Fibroblast of skin of left biceps (primary cell): Measurements from ENCODE around the gene PIGN.
"Not testable (repeated sequence)": the region's sequence is repeated elsewhere in the genome, so short reads cannot be mapped to it uniquely, and the experiment has no call there.

Experiments
- DNase-seq, 2 experiments: peaks; one replicate each; pipeline ENCODE4 v3.0.0-alpha.2; 2013; ENCODE audit warnings: low read depth in 2 of 2

Gene PIGN

GRCh38 chr18:62061821-62062478 is 124.9 kb downstream of the PIGN start:
- no peak for DNase-seq

- DNase-seq, result no peak
These were observed 126.0 kb downstream of the PIGN start for GRCh38 chr18:62060820-62061219.

DNA sequence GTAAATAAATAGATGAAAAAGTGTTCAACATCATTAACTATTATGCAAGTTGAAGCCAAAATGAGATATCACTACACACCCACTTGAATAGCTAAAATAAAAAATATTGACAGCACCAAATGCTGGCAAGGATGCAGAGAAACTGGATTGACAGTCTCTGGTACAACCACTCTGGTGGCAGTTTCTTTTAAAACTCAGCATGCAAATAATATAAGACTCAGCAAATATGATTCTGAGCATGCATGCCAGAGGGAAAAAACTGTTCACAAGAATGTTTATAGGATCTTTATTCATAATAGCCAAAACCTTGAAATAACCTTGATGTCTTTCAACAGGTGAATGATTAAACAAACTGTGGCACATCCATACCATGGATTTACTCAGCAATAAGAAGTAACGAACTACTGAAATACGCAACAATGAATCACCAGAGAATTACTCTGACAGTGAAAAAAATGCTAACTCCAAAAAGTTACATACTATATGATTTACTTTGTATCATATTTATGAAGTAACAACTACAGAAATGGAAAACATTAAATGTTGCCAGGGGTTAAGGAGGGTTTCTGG is 131.8 kb downstream of the PIGN start:
- DNase-seq, result no peak

GRCh38 chr18:62048279-62048678 is 138.6 kb downstream of the PIGN start:
- DNase-seq, result no peak

DNA sequence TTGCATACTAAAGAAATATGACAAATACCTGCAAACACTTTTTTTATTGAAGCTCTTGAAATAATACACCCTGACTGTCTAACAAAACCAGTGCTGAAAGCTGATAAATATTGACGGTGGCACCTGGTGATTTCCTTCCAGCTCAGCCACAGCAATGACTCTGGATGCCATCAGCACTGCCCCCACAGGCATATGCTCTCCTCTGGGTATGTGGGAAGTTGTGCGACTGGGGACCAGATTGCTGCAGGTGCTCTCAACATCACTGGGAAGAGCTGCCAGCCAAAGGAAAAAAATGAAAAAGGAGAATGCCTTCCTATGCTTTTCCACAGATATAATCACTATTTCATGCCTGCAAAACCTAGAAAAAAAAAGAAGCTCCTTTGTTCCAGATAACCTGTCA is 141.5 kb downstream of the PIGN start:
- DNase-seq, result no peak

- no peak for DNase-seq
These were observed 142.3 kb downstream of the PIGN start for GRCh38 chr18:62044490-62045000.

DNA sequence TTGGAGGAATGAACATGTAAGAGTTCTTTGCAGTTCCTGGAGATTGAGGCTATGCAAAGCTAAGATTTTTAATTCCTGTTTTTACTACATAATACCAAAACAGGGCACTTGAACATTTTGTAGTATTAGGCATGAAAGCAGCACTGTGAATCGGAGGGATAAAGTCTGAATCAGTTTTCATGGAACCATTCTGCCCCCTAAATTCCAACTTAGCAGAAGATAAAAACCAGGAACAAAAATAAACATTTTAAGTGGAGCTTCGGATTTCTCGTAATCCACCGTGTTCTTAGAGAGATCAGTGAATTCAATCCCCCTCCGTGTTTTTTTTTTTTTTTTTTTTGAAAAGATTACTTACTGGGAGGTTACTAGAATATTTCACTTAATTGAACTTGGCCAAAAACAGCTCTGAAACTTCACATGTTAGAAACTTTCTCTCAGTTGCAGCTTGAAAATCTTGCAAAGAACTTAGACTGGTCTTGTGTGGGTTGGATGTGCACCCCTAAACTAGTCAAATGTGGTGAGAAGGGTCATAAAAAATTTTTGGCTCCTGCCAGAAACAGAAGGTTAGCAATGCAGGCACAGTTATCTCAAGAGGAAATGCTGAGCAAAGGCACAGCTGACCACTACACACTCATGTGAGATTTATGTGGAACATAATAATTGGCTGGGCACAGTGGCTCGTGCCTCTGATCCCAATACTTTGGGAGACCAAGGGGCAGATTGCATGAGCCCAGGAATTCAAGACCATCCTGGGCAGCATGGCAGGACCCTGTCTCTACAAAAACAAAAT is 148.7 kb downstream of the PIGN start:
- DNase-seq, result no peak

DNA sequence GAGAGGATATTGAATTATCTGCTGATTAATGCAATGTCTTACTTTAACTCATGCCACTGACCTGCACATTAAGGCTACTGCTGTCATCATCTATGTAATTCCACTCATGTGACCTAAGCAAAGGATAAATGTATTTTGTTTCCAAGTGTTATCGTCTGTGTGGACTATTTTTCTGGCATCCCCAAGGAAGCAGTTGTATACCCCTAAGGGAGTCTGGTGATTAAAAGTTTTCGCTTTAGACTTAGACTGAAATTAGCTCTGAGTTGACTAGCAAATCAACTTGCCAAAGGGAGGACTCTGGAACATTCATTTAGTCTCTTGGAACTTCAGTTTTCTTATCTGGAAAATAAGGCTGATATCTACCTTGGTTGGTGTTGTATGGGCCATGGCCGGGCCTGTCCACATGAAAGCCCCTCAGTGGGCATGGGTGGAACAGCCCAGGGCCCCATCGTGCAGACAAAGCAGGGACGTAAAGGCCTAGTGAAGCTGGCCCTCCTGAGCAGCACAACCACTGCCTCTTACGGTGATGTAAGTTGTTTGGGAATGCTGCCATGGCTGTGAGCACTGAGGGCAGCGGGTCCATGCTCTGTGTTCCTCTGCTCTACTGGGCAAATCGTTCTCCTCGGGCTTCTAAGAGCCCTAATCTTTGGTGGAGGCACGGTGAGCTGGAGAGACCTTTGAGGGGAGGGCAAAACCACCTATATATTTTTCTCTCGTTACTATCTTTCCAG is 149.7 kb downstream of the PIGN start:
- DNase-seq, result no peak

DNA sequence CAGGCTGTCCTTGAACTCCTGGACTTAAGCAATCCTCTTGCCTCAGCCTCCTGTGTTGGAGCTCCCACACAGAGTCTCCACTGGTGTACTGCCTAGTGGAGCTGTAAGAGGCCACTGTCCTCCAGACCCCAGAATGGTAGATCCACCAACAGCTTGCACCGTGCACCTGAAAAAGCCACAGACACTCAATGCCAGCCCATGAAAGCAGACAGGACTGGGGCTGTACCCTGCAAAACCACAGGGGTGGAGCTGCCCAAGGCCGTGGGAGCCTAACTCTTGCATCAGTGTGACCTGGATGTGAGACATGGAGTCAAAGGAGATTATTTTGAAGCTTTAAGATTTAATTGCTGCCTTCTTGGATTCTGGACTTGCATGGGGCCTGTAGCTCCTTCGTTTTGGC is 152.6 kb downstream of the PIGN start:
- DNase-seq, result not testable (repeated sequence)

DNA sequence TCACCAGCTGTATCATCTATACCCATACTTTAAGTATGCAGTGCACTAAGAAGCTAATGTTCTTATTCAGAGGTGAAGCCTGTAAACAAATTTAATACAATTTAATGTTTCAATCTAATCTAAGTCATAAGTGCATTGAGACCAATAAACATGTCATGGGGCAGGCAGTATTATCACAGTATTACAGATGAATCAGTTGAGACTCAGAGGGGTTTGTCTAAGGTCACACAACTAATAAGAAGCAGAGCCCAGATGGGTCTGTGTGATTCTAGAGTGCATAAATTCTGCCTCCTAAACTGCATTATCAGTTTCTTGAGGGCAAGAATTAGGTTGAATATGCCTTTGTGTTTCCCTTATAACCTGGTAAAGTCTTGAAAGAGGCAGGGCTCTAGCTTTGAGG is 153.1 kb downstream of the PIGN start:
- no peak for DNase-seq

DNA sequence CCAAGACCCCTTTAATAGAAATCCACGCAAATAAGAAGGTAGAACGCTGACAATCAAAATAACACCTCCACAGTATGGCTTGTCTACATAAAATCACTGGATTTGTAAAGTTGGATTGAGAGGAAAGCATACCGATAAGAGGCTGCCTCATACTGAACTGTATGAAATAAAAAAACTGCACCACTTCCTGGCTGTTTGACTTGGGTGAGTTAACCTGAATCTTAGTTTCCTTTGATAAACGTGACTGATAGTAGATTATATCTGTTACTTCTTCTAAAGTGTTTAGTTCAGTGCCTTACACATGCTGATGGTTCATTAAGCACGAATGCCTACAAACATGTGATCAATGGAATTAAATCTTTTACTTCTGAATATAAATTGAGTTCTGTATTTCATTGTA is 153.6 kb downstream of the PIGN start:
- no peak for DNase-seq

GRCh38 chr18:62030091-62030985 is 156.5 kb downstream of the PIGN start:
- DNase-seq, result peak in 1 of 2 experiments; percentile 19

- no peak for DNase-seq
These were observed 158.1 kb downstream of the PIGN start for GRCh38 chr18:62028715-62029114.

GRCh38 chr18:62027914-62028520 is 158.8 kb downstream of the PIGN start:
- no peak for DNase-seq

- no peak for DNase-seq
These were observed 160.3 kb downstream of the PIGN start for GRCh38 chr18:62026586-62026985.

- DNase-seq, result no peak
These were observed 161.9 kb downstream of the PIGN start for GRCh38 chr18:62024983-62025382.

- no peak for DNase-seq
These were observed 163.3 kb downstream of the PIGN start for GRCh38 chr18:62023536-62023935.

DNA sequence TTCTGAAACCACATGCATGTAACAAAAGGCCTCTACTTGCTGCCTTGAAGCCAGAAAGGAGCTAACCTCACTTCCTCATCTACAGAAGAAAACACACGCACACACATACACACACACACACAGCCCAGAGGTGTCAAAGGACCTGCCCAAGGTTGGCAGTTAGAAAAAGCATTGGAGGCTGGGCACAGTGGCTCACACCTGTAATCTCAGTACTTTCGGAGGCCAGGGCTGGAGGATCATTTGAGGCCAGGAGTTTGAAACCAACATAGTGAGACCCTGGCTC is 168.2 kb downstream of the PIGN start:
- DNase-seq, result no peak

DNA sequence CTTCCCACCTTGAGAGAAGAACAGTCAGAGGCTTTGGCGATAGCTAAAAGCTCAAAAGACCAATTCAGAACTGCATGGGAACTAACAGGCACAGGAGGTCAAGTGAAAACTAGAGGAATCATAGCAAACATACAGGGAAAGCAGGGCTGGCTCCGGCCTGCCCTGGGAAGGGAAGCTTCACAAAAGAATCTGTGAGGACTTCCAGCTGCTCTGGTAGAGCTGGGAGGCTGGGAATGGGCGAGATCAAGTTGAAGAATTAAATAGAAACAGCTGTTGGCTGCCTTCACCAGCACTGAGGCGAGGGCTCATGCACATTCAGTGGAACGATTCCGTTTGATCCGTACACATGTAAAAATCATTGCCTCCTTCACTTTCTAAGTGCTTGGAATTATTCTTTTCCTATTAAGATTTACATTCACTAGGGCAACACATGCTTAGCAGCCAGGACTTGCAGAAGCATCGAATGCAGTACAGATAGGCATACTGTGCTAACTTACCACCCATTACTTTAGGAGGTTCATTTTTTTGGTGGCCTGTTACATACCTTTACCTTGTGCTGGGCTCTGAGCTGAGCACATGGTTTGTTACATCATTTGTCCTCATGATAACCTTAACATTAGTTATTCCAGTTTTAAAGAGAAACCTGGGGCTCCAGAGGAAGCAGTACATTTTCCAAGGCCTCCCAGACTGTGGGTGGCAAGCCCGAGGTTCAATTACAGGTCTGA is 168.7 kb downstream of the PIGN start:
- DNase-seq, result peak; percentile 88 to 91

DNA sequence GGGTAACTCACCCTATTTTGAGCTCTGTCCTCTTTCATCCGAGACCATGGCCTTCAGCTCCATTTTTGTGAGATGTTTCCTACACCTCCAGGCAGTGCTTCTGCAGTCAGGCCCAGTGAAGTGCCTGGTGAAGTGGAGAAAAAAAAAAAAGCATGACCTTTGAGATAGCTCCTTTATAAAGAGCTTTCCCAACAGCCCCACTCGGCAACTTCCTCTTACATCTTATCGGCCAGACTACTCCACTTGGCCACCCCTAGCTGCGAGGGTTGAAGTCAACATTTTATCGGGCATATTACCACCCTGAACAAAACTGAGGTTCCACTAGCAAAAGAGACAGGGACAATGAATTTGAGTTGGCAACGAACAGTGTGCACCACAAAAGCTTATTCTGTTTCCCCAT is 169.2 kb downstream of the PIGN start:
- DNase-seq, result no peak
